ENCODE results near the gene CLIC5. TPM values are rescaled to one million over a fixed set of nuclear protein-coding genes. Genes with fewer than 3 reads are reported as not detected.
A peak's percentile ranks its signal among the peaks of the same experiment; 100 is the strongest.

CLIC5 gene
- total RNA-seq, 1 experiment from 2014 or later = 0.20 TPM

DNA sequence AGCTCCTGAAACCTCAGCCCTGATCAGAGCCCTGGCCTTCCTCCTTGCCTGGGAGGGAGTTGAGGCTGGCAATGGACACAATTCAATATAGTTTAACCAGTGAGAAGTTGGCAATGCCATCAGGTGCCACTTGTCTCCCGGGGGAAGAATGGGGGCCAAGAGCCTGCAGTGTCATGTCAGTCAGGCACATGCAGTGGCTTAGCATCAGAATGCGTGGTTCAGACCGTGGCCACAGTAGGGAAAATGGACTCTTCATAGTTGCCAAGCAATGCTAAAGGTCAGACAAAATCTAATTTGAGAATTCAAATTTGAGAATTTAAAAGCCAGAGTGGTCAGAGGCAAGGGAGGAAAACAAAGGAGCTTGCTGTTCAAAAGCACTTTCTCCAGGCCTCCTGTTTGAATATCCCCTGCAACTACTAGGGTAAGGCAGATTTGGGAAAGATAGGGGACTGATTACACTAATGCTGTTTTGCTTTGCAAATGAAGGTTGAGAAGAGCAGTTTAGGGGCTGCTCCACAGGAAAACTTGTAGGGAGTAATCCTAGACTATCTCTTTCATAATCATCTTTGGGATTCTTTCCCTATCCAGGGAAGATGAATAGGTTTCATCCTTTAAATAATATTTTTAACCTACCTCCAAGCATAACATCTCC, 33.1 kb upstream of the CLIC5 start:
- no peaks in the 10 kb centered on the region for H3K27me3 Mint-ChIP-seq (ENCODE audit: low read depth)
- Histone ChIP-seq H3K9ac (ENCODE audit: extremely low read depth, insufficient read length, low read length) (no peak overlapping the region), H2BK5ac (ENCODE audit: insufficient read length, low read length) (no peak overlapping the region), H3K79me1 (ENCODE audit: insufficient read depth, low read depth, low read length, poor library complexity, severe bottlenecking) (no peaks in the 10 kb centered on the region), H3K23ac (ENCODE audit: insufficient read length, low read depth, low read length) (no peak overlapping the region), H3K14ac (ENCODE audit: insufficient read depth, low read length) (peak overlapping the region; percentile 41; the same call in 1 of the 2 replicates), H3K27ac (ENCODE audit: insufficient read length, low read depth, low read length) (no peak overlapping the region), H4K5ac (ENCODE audit: insufficient read length, low read depth, low read length) (no peak overlapping the region), H4K91ac (ENCODE audit: insufficient read length, low read depth, low read length) (no peak overlapping the region), H3K79me2 (ENCODE audit: insufficient read depth, low read length) (no peaks in the 10 kb centered on the region), H3K4me1 (ENCODE audit: insufficient read depth, low read length) (no peaks in the 10 kb centered on the region; the same call in 1 of the 2 replicates), H3K4ac (ENCODE audit: low read depth, low read length) (no peak overlapping the region), H2BK12ac (ENCODE audit: insufficient read length, low read depth, low read length) (no peak overlapping the region), H2AK5ac (ENCODE audit: insufficient read length, low read length) (no peak overlapping the region), H3K18ac (ENCODE audit: insufficient read length, low read depth, low read length) (no peak overlapping the region), H2AFZ (ENCODE audit: low read length) (no peak overlapping the region), H3K56ac (ENCODE audit: insufficient read length, low read depth, low read length) (no peak overlapping the region), H4K20me1 (ENCODE audit: control insufficient read depth, insufficient read depth, insufficient read length) (no peaks in the 10 kb centered on the region), H3T11ph (ENCODE audit: low read length) (no peak overlapping the region), H3K23me2 (ENCODE audit: insufficient read length, low read depth, low read length, poor library complexity, severe bottlenecking) (no peaks in the 10 kb centered on the region), H2BK20ac (ENCODE audit: low read depth, low read length, poor library complexity, severe bottlenecking) (no peak overlapping the region), H3K4me2 (ENCODE audit: insufficient read depth, insufficient read length, low read length) (no peak overlapping the region), H2BK15ac (ENCODE audit: low read depth, low read length) (no peak overlapping the region; the same call in 1 of the 2 replicates), H4K8ac (replicated peaks; ENCODE audit: insufficient read length, low read depth, low read length) (no peak overlapping the region), H3K27me3 (ENCODE audit: insufficient read depth, low read length) (no peaks in the 10 kb centered on the region), H2BK120ac (ENCODE audit: low read depth, low read length, poor library complexity, severe bottlenecking) (no peak overlapping the region), H3K9me3 (ENCODE audit: control insufficient read depth, low read depth, low read length) (no peaks in the 10 kb centered on the region)
- no peaks in the 10 kb centered on the region; a peak in 1 of 7 replicates for H3K36me3 Mint-ChIP-seq (ENCODE audit: insufficient read depth in 1 of 3, low read depth in 3 of 3)
- DNase-seq = no peak
- no peaks in the 10 kb centered on the region for H3K9me3 Mint-ChIP-seq
- TF ChIP-seq CTCF (conservative IDR thresholded peaks at IDR 0.05) = no peak
- peak overlapping the region; percentile 48 to 88 (median 75); a peak in 4 of 7 replicates for H3K27ac Mint-ChIP-seq
- no peak overlapping the region for H3K4me3 Mint-ChIP-seq
- WGBS (ENCODE audit: extremely low coverage, insufficient read length, low lambda C conversion rate) = no CpG with 5 or more reads among the region's 3 CpGs
- H3K4me1 Mint-ChIP-seq = peaks cover 20 to 21% of the 10 kb centered on the region in 2 experiments

Data from H9 (cell line).